Activated CD8-positive, alpha-beta memory T cell treated with anti-CD3 and anti-CD28 coated beads, Interleukin-2, amount 50 U/mL, for 4 hours (primary cell): Measurements from ENCODE around the gene ADGRV1.
"Not testable (repeated sequence)": the region's sequence is repeated elsewhere in the genome, so short reads cannot be mapped to it uniquely, and the experiment has no call there.

ENCODE experiments used
- DNase-seq: peaks from one replicate; pipeline ENCODE4 v3.0.0-alpha.2; 2020

ADGRV1 gene

DNA sequence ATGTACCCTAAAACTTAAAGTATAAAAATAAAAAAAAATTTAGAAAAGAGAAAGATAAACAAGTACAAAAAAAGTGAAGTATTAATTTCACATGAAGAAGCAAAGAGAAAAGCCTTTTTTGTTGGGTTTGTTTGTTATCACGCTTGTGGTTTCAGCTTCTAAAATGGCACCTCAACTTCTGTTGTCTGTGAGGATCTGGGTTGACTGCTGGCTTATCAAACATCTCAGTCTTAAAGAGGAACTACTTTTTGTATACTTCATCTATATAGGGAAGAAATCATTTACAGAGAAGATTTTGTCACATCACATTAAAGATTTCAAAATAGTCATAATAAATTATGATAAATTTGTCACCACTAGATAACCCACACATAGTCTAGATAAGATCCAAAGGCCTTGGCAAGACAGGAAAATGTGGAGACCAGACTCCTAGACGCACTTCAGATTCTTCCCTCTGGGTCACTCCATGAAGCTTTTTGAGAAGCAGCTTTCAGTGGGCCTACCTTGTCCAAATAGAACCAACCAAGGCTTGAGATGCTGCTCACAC, 8.8 kb upstream of the ADGRV1 start:
- DNase-seq, result no peak

DNA sequence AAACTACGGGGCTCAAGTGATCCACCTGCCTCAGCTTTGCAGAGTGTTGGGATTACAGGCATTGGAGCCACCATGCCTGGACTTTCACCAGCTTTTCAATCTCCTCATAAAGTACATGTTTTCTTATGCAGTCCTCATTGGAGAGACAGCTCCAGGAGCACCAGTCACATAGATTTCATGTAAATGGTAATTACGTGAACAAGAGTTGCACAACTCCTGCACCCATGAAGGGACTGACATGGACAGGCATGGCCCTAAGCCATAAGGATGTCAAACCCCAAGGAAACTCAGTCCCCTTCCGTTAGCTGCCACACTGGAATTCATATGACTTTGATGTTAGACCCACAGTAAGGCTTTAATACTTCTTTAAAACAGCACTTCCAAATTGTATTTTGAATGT, 7.6 kb upstream of the ADGRV1 start:
- DNase-seq, result no peak

- DNase-seq, result no peak
These were observed 7.2 kb upstream of the ADGRV1 start for GRCh38 chr5:90551376-90551775.

DNA sequence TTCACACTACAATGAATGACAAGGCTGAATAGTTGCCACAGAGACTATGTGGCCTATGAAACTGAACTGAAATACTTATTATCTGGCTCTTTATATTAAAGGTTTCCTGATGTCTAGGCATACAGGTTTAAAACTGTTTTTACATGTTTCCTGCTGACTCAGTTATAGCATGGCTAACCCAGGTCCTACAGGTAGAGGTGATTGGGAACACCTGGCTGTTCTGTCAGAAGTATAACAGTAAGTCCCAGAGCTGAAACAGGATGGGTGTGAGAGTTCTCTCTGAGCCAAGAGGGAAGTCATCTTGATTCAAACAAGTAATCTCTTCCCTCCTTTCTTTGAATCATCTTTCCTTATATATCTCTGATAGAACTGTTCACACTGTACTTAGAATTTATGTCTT, 4.9 kb upstream of the ADGRV1 start:
- DNase-seq, result no peak

GRCh38 chr5:90554358-90555006, 4.1 kb upstream of the ADGRV1 start:
- DNase-seq, result no peak

DNA sequence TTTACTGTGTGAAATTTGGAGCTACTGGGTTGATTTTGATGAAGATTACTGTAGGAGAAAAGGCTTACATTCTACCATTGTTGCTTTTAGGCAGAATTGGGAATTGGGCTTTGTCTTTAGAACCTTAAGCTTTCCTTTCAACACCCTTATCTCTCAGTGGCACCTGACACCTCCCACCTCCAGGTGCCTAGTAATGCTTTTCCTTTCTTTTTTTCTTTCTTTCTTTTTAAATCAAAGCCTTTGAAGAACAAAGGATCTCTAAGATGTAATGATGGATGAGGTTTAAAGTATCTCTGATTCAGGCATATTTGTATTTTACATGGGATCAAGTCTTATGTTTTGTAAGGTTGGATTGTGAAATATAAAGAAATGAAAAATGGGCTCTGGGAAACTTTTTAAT, 2.9 kb upstream of the ADGRV1 start:
- no peak for DNase-seq

- DNase-seq, result no peak
These were observed 1.2 kb upstream of the ADGRV1 start for GRCh38 chr5:90557391-90557790.

- DNase-seq, result no peak
These were observed 726 bp upstream of the ADGRV1 start for GRCh38 chr5:90557871-90558270.

DNA sequence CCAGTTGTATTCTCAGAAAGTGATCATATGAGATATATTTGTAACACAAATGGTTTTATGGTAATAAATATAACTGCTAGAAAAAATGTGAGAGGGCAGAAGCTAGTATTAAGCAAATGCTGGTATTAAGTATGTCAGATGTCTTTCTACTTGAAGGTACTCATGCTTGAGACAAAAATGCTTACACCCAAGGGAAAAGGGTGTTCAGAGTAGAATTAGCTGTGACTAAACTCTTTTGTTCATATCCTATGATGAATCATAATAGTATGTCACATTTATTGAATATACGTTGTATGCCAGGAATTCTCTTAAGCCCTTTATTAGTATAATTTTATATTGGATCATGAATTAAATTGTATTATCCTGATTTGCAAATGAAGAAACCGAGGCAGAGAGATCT, 2.2 kb downstream of the ADGRV1 start:
- no peak for DNase-seq

- no peak for DNase-seq
These were observed 3.2 kb downstream of the ADGRV1 start for GRCh38 chr5:90561766-90562165.

GRCh38 chr5:90562341-90562740, 3.7 kb downstream of the ADGRV1 start:
- no peak for DNase-seq

- DNase-seq, result no peak
These were observed 4.5 kb downstream of the ADGRV1 start for GRCh38 chr5:90563108-90563507.

DNA sequence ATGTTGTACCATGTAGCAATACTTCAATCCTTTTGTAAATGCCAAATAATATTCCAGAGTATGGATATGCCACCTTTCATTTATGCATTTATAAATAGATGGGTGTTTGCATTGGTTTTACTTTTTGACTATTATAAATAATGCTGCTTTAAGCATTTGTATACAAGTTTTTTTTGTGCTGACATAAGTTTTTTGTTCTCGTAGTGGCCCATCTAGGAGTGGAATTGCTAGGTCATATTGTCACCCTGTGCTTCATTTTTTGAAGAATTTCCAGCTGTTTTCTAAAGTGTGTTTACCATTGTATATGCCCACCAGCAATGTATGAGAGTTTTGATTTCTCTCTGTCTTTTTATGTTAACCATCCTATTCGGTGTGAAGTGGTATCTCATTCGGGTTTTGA, 6.9 kb downstream of the ADGRV1 start:
- no peak for DNase-seq

- DNase-seq, result no peak
These were observed 10.5 kb downstream of the ADGRV1 start for GRCh38 chr5:90569084-90569483.

- no peak for DNase-seq
These were observed 11.4 kb downstream of the ADGRV1 start for GRCh38 chr5:90570034-90570433.

GRCh38 chr5:90571147-90571773, 12.7 kb downstream of the ADGRV1 start:
- no peak for DNase-seq

DNA sequence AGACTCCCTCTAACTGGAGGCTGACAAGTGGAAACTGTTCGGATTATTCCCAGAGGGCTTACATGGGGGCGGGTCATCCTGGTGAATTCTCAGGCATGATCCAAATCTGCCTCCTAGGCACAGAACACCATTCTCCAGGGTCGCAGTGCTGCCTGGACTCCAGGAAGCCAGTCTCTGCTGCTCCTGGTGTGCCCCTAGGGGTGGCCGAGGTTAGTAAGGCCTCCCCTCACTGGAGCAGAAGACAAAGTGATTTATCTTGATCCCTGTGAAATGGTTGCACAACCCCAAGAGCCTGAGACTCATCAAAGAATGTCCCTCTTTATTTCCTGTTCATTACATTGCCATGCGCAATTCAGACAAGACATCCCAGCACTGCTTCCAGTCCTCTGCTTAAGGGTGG, 17.1 kb downstream of the ADGRV1 start:
- DNase-seq, result no peak

- DNase-seq, result not testable (repeated sequence)
These were observed 18.0 kb downstream of the ADGRV1 start for GRCh38 chr5:90576566-90576965.

DNA sequence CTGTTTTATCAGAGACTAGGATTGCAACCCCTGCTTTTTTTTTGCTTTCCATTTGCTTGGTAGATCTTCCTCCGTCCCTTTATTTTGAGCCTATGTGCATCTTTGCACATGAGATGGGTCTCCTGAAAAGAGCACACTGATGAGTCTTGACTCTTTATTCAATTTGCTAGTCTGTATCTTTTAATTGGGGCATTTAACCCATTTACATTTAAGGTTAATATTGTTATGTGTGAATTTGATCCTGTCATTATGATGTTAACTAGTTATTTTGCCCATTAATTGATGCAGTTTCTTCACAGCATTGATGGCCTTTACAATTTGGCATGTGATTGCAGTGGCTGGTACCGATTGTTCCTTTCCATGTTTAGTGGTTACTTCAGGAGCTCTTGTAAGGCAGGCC, 21.3 kb downstream of the ADGRV1 start:
- DNase-seq, result not testable (repeated sequence)

DNA sequence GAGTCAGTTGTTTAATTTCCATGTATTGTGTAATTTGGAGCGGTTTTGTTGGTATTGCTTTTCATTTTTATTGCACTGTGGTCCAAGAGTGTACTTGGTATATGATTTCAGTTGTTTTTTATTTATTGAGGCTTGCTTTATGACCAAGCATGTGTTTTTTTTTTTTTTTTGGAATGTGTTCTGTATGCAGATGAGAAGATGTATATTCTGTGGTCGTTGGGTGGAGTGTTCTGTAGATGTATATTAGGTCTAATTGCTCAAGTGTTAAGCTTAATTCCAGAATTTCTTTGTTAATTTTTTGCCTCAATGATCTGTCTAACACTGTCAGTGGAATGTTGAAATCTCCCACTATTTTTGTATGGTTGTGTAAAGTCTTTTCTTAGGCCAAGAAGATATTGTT, 23.4 kb downstream of the ADGRV1 start:
- DNase-seq, result no peak

DNA sequence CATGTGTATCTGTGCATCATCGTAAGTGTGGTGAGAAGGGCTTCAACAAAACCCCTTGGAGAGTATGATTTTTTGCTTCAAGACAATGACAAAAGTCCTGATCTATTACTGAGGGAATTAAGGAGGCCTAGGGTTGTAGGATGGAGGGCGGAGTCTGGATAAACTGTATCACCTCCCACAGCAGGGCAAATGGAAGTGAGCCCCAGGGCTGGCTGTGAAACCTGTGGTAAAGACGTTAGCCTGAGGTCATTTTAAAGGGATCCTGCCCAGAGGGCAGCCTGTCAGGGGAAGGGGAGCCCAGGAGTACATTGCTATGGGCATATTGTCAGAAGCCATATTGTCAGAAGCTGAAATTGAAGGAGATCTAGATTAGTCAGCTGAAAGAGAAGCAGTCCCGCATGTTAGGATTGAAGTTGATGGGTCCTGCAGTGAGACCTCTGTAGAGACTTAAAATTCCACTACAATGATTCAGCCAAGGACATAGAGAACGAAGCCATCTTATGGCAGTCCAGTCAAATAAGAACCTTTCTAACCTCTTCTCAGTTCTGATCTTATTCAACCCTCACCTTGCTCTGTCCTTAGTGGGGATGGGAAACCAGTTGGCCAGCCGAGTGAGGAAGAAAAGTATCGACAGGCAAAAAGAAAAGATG, 26.9 kb downstream of the ADGRV1 start:
- DNase-seq, result no peak

GRCh38 chr5:90586469-90586868, 27.9 kb downstream of the ADGRV1 start:
- no peak for DNase-seq

- no peak for DNase-seq
These were observed 31.6 kb downstream of the ADGRV1 start for GRCh38 chr5:90590170-90590569.

DNA sequence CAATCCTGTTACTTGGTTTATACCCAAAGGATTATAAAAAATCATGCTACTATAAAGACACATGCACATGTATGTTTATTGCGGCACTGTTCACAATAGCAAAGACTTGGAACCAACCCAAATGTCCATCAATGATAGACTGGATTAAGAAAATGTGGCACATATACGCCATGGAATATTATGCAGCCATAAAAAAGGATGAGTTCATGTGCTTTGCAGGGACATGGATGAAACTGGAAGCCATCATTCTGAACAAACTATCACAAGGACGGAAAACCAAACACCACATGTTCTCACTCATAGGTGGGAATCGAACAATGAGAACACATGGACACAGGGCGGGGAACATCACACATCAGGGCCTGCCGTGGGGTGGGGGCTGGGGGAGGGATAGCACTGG, 34.5 kb downstream of the ADGRV1 start:
- not testable (repeated sequence) for DNase-seq
